Fibroblast of the aortic adventitia (primary cell): ENCODE measurements around the gene ANKFN1. TPM values are rescaled to one million over a fixed set of nuclear protein-coding genes. Genes with fewer than 3 reads are reported as not detected.

Source experiments
- DNase-seq: peaks from one replicate; pipeline ENCODE4 v3.0.0-alpha.2; 2010; ENCODE audit warnings: low read depth
- H3K4me3 ChIP-seq: 2 replicates; pipeline ENCODE4 v1.5.1; 2011; ENCODE audit warnings: low read depth, mild to moderate bottlenecking, control low read depth, low read length, moderate library complexity
- total RNA-seq: library from RNA; depleted of rRNA; stranded (reverse); fragments of >200 nt; gene quantifications from 2 replicates; pipeline ENCODE4 v1.2.3, GENCODE V29; 2012; ENCODE audit warnings: low replicate concordance
- TF ChIP-seq, protein P1 (sequence below): IDR thresholded peaks from 2 replicates; pipeline ENCODE4 v1.5.1; 2011; ENCODE audit warnings: mild to moderate bottlenecking, low read length, control low read depth, inconsistent platforms; ENCODE audit not compliant: insufficient read depth

Gene ANKFN1
- total RNA-seq, 1 donor = not detected

DNA sequence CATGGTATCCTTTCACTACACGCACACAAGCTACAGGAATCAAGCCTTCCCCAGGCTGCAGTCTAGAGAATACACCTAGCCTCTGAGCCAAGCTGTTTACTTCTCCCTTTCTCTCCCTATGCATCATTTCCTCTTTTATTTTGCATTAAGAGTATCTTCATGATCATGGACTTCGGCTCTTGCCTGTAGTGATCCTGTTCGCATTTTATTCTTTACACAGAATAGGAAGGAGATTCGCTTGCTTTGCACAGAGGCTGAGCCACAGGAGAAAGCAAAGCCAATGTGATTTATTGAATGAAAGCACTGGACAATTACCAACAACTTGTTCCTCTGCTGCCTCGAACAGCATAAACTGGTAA lies 172.7 kb downstream of the ANKFN1 start:
- H3K4me3 ChIP-seq = no peak overlapping the region
- TF ChIP-seq, protein P1, sequence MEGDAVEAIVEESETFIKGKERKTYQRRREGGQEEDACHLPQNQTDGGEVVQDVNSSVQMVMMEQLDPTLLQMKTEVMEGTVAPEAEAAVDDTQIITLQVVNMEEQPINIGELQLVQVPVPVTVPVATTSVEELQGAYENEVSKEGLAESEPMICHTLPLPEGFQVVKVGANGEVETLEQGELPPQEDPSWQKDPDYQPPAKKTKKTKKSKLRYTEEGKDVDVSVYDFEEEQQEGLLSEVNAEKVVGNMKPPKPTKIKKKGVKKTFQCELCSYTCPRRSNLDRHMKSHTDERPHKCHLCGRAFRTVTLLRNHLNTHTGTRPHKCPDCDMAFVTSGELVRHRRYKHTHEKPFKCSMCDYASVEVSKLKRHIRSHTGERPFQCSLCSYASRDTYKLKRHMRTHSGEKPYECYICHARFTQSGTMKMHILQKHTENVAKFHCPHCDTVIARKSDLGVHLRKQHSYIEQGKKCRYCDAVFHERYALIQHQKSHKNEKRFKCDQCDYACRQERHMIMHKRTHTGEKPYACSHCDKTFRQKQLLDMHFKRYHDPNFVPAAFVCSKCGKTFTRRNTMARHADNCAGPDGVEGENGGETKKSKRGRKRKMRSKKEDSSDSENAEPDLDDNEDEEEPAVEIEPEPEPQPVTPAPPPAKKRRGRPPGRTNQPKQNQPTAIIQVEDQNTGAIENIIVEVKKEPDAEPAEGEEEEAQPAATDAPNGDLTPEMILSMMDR = no peak
- DNase-seq = no peak

DNA sequence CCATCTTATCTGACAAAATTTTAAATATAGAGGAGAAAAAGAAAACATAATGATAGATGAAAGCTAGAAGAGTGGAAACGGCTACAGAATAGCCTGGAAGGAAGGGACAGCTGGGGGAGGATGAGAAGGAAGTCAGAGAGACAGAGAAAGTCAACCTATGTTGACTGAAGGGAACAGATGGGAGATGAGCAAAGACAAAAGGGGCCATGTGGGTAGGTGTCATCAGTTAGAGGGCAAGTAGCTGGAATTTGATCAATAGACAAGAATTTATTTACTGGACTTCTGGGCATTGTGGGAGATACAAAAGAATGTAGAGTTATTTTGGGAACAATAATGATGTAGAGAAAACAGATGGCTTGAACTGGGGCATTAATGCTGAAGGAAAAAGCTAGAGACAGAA lies 194.4 kb downstream of the ANKFN1 start:
- no peak overlapping the region for H3K4me3 ChIP-seq
- TF ChIP-seq, protein P1 = no peak
- no peak for DNase-seq

DNA sequence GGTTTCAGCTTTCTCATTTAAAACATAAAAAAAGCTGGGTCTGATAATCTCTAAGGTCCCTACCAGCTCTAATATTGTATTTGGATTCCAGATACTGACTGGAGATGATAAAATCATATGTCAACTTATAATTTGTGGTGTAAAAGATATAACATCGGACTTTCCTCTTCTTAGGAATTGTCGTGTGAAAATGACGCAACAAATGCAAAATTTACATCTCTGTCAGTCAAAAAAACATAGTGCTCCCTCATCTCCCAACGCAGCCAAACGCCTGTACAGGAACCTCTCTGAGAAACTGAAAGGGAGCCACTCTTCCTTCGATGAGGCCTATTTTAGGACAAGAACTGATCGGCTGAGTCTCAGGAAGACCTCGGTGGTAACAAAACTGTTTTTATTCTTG lies 197.3 kb downstream of the ANKFN1 start:
- TF ChIP-seq, protein P1 = no peak
- H3K4me3 ChIP-seq = no peak overlapping the region
- no peak for DNase-seq

DNA sequence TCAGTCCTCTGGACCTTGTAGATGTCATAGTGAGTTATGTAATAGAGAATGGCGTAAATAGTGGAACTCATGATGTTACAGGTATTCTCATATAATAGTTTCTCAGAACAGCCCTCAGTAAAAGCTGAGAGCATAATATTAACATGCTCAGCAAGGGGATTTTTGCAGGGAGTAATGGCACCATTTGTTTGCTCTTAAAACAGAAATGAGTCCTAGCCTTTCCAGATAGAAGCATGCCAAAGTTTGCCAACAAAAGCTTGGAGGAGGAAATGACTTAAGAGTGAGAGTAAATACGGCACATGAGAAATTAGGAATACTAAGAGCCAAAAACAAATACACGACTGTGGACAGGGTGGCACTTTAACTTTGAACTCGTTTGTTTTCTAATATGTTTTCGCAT lies 198.4 kb downstream of the ANKFN1 start:
- DNase-seq = no peak
- H3K4me3 ChIP-seq = no peak overlapping the region
- TF ChIP-seq, protein P1 = no peak

DNA sequence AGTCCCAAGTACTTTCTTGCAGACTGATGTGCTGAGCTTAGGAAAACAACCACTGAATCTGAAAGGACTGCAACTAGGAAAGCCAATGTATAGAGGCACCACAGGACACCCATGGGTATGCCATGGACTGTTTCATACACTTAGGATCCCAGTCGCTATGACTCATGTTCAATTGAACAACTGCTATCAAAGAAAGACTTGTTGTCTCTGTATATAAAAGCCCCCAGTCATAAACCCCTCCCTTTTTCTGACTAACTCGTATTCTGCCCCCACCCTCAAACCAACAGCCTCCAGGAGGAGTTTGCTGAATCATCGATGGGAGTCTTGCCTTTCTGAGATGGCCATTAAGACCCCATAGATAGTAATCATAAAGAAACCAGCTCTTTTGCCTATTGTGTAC lies 205.4 kb downstream of the ANKFN1 start:
- no peak overlapping the region for H3K4me3 ChIP-seq
- TF ChIP-seq, protein P1 = no peak
- no peak for DNase-seq

DNA sequence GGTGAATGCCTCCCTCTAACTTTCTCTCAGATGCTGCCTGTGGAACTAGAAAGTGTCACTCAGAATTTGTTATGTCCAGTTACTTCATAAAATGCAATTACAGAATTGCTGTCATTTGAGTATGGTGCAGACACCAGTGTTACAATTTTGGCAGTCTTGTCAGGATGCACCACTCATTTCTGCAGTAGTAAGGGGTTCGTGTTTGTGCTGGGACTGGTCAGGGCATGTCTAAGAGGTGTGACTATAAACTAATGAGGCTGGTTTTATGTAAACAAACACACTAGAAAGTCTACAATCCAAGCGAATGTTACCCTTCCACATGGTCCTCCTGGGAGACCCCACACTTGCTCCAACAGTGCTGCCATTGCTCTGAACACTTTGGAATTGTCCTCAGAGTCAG lies 206.2 kb downstream of the ANKFN1 start:
- DNase-seq = no peak
- TF ChIP-seq, protein P1 = no peak
- H3K4me3 ChIP-seq = no peak overlapping the region

DNA sequence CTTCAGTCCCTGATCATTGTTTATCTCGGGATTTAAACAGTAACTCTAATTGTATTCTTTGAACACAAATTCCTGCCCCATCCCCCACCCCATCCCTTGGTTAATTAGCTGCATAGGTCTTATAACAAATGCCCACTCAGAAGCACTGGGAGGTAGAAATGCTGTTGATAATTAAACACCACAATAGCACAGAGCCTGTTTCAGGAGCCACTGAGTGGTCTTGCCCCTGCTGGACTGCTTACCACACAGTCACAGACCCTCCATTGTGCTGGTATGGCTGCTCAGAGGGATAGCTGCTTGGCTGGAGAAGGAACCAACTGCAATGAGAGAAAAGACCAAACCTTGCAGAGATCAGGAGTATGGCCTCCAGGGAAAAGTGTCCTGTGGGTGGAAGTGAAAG lies 214.1 kb downstream of the ANKFN1 start:
- H3K4me3 ChIP-seq = no peak overlapping the region
- DNase-seq = no peak
- TF ChIP-seq, protein P1 = no peak
